CD14-positive monocyte (primary cell): ENCODE data around the gene MYO7A. TPM values are rescaled to one million over a fixed set of nuclear protein-coding genes. Genes with fewer than 3 reads are reported as not detected.

Experiments
- DNase-seq, 3 donors: peaks; one replicate each; pipeline ENCODE4 v3.0.0-alpha.2; 2011 to 2022
- H2AFZ ChIP-seq: 2 replicates; pipeline ENCODE4 v1.6.0; 2012; ENCODE audit warnings: mild to moderate bottlenecking, low read depth, low read length, inconsistent platforms; ENCODE audit not compliant: insufficient read depth, poor library complexity, severe bottlenecking
- H3K27ac ChIP-seq, 2 donors: 1 replicate in 1 of 2; 2 replicates in 1 of 2; pipeline ENCODE4 v1.5.1; 2012 to 2013; ENCODE audit warnings: low read length in 2 of 2, control low read depth in 1 of 2, inconsistent platforms in 1 of 2, low read depth in 1 of 2, mild to moderate bottlenecking in 1 of 2
- H3K27me3 ChIP-seq, 2 donors: one replicate each; pipeline versions ENCODE4 v1.6.0 to v1.6.1; 2011 to 2013; ENCODE audit warnings: low read length in 2 of 2; ENCODE audit not compliant: control insufficient read depth in 2 of 2, insufficient read depth in 2 of 2
- H3K36me3 ChIP-seq, 2 donors: replicated peaks in 1 of 2; 1 replicate in 1 of 2; 2 replicates in 1 of 2; pipeline versions ENCODE4 v1.5.1 to v1.6.1; 2012 to 2013; ENCODE audit warnings: low read length in 2 of 2, control low read depth in 1 of 2, inconsistent platforms in 1 of 2, mild to moderate bottlenecking in 1 of 2; ENCODE audit not compliant: insufficient read depth in 2 of 2, control insufficient read depth in 1 of 2
- H3K4me1 ChIP-seq, 2 donors: 1 replicate in 1 of 2; 2 replicates in 1 of 2; pipeline versions ENCODE4 v1.5.1 to v1.6.1; 2012 to 2013; ENCODE audit warnings: low read length in 2 of 2, control low read depth in 1 of 2, inconsistent platforms in 1 of 2, mild to moderate bottlenecking in 1 of 2, moderate library complexity in 1 of 2; ENCODE audit not compliant: insufficient read depth in 2 of 2, control insufficient read depth in 1 of 2
- H3K4me2 ChIP-seq: replicated peaks from 2 replicates; pipeline ENCODE3; 2012; ENCODE audit warnings: low read length, moderate library complexity, mild to moderate bottlenecking; ENCODE audit not compliant: poor library complexity, severe bottlenecking; ENCODE audit errors: extremely low read depth
- H3K4me3 ChIP-seq, 3 experiments: fragments of 200-600 bp in 1 of 3; sonication (generic) in 1 of 3; replicated peaks in 1 of 3; 1 replicate in 2 of 3; 2 replicates in 1 of 3; pipeline ENCODE4 v1.5.1; 2011 to 2013; ENCODE audit warnings: low read length in 3 of 3, mild to moderate bottlenecking in 3 of 3, control low read depth in 2 of 3, low read depth in 2 of 3, inconsistent platforms in 1 of 3, moderate library complexity in 1 of 3
- H3K79me2 ChIP-seq: 2 replicates; pipeline ENCODE4 v1.6.0; 2012; ENCODE audit warnings: mild to moderate bottlenecking, control low read depth, inconsistent platforms, low read length, moderate library complexity; ENCODE audit not compliant: insufficient read depth
- H3K9ac ChIP-seq: 2 replicates; pipeline ENCODE4 v1.6.0; 2017; ENCODE audit warnings: low read length, mild to moderate bottlenecking; ENCODE audit not compliant: insufficient read depth, poor library complexity, severe bottlenecking
- H3K9me3 ChIP-seq, 2 donors: replicated peaks in 1 of 2; 1 replicate in 1 of 2; 2 replicates in 1 of 2; pipeline versions ENCODE4 v1.5.1 to v1.6.1; 2012 to 2013; ENCODE audit warnings: low read length in 2 of 2, control low read depth in 1 of 2; ENCODE audit not compliant: control insufficient read depth in 1 of 2, insufficient read depth in 1 of 2
- H4K20me1 ChIP-seq: 2 replicates; pipeline ENCODE4 v1.6.0; 2012; ENCODE audit warnings: mild to moderate bottlenecking, low read length, control low read depth, moderate library complexity; ENCODE audit not compliant: insufficient read depth
- H3K27ac Mint-ChIP-seq, 7 donors: one replicate each; pipeline ENCODE4 v1.8.0; 2020; ENCODE audit warnings: mild to moderate bottlenecking in 7 of 7, mixed read lengths in 7 of 7, moderate library complexity in 6 of 7, inconsistent platforms in 2 of 7
- H3K27me3 Mint-ChIP-seq, 3 donors: one replicate each; pipeline ENCODE4 v1.8.0; 2021 to 2022; ENCODE audit warnings: low read depth in 3 of 3, mild to moderate bottlenecking in 3 of 3, mixed read lengths in 3 of 3, moderate library complexity in 3 of 3, inconsistent platforms in 1 of 3
- H3K36me3 Mint-ChIP-seq, 2 donors: one replicate each; pipeline ENCODE4 v1.8.0; 2020; ENCODE audit warnings: mixed read lengths in 2 of 2, inconsistent platforms in 1 of 2, mild to moderate bottlenecking in 1 of 2
- H3K4me1 Mint-ChIP-seq: one replicate; pipeline ENCODE4 v1.8.0; 2020; ENCODE audit warnings: mild to moderate bottlenecking, mixed read lengths
- H3K4me3 Mint-ChIP-seq, 2 donors: one replicate each; pipeline ENCODE4 v1.8.0; 2020; ENCODE audit warnings: mild to moderate bottlenecking in 2 of 2, mixed read lengths in 2 of 2, moderate library complexity in 1 of 2
- H3K9me3 Mint-ChIP-seq, 7 donors: one replicate each; pipeline ENCODE4 v1.8.0; 2020 to 2022; ENCODE audit warnings: mixed read lengths in 7 of 7, mild to moderate bottlenecking in 6 of 7, moderate library complexity in 6 of 7, inconsistent platforms in 2 of 7
- WGBS: methylation state at CpG from one replicate; pipeline ENCODE4 v1.1.5; 2013; ENCODE audit warnings: missing lambda C conversion rate; ENCODE audit not compliant: insufficient coverage; 5-methylcytosine and 5-hydroxymethylcytosine counted together
- intact Hi-C, 2 donors: fragments of 100-400 bp; cut with micrococcal nuclease; formaldehyde crosslinking; loops; one replicate each; pipeline versions ENCODE4 v1.15.0 to v1.15.1; 2023
- polyA plus RNA-seq, 3 donors: library from polyadenylated mRNA; depleted of rRNA in 1 of 3; unstranded in 2 of 3; stranded (reverse) in 1 of 3; fragments of 300-500 nt in 2 of 3; fragments of >200 nt in 1 of 3; fragmentation: Illumina TruSeq in 2 of 3; gene quantifications; 1 replicate in 2 of 3; 2 replicates in 1 of 3; pipeline ENCODE4 v1.2.3, GENCODE V29; 2012 to 2021
- TF ChIP-seq, protein P1 (sequence below): fragments of 200-600 bp; IDR thresholded peaks from one replicate; pipeline ENCODE4 v1.8.0; 2022; ENCODE audit warnings: antibody characterized with exemption, mild to moderate bottlenecking

MYO7A gene
- polyA plus RNA-seq, 3 donors = 3.5 to 7.8 (median 3.6) TPM

DNA sequence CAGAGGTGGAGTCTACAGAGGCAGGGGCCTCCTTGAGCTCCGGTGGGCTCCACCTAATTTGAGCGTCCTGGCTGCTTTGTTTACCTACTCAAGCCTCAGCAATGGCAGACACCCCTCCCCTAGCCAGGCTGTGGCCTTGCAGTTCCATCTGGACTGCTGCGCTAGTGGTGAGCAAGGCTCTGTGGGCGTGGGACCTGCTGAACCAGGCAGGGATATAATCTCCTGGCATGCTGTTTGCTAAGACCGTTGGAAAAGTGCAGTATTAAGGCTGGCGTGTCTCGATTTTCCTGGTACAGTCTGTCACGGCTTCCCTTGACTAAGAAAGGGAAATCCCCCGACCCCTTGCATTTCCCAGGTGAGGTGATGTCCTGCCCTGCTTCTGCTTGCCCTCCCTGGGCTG is 95.8 kb downstream of the MYO7A start:
- intact Hi-C loops = no loop called here
- Histone ChIP-seq H3K9ac (no peak overlapping the region), H3K27ac (no peak overlapping the region), H3K4me3 (no peak overlapping the region), H2AFZ (no peak overlapping the region), H3K79me2 (no peaks in the 10 kb centered on the region), H3K4me2 (no peak overlapping the region), H3K27me3 (no peaks in the 10 kb centered on the region), H3K4me1 (no peaks in the 10 kb centered on the region), H3K9me3 (no peaks in the 10 kb centered on the region), H4K20me1 (no peaks in the 10 kb centered on the region), H3K36me3 (no peaks in the 10 kb centered on the region)
- Mint-ChIP-seq H3K36me3 (peaks cover 5 to 9% of the 10 kb centered on the region in 2 donors), H3K4me1 (no peaks in the 10 kb centered on the region), H3K9me3 (peaks cover 0 to 17% (median 7%) of the 10 kb centered on the region in 7 donors), H3K4me3 (no peak overlapping the region), H3K27ac (no peak overlapping the region), H3K27me3 (peaks cover 0 to 9% (median 9%) of the 10 kb centered on the region in 3 donors)
- WGBS = 97% methylated on average over 9 of the region's 9 CpGs
- TF ChIP-seq, protein P1, sequence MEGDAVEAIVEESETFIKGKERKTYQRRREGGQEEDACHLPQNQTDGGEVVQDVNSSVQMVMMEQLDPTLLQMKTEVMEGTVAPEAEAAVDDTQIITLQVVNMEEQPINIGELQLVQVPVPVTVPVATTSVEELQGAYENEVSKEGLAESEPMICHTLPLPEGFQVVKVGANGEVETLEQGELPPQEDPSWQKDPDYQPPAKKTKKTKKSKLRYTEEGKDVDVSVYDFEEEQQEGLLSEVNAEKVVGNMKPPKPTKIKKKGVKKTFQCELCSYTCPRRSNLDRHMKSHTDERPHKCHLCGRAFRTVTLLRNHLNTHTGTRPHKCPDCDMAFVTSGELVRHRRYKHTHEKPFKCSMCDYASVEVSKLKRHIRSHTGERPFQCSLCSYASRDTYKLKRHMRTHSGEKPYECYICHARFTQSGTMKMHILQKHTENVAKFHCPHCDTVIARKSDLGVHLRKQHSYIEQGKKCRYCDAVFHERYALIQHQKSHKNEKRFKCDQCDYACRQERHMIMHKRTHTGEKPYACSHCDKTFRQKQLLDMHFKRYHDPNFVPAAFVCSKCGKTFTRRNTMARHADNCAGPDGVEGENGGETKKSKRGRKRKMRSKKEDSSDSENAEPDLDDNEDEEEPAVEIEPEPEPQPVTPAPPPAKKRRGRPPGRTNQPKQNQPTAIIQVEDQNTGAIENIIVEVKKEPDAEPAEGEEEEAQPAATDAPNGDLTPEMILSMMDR = no peak
- no peak for DNase-seq

DNA sequence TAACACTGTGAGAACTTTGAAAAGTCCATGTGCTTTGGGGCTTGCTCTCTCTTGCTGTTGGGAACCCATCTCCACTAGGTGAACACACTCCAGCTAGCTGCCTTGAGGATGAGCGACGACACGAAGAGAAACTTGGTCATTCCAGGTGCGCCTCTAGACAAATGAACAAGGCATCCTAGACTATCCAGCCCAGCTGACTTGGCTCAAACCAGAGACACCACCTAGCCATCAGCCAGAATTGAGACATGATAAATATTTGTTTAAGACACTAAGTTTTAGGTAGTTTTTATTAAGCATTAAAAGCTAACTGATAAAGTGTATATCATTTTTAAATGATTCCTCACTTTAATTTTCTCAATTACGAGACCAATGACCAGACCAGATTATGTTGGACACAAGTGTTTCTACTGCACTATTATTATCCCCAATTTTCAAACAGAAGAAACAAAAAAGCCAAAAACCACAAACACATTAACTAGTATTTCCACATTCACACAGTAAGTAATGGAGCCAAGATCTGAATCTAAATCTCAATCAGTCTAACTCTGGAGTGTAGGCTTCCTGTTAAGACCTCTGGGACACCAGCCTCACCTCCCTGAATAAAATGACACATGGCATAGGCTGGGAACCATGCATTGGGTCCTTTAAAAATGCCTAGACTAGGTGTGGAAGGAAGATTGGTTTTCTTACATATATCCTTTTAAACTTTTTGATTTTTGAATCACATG is 103.0 kb downstream of the MYO7A start:
- H3K36me3 Mint-ChIP-seq = no peaks in the 10 kb centered on the region
- no peaks in the 10 kb centered on the region for H3K36me3 ChIP-seq
- 100% methylated on average over 2 of the region's 5 CpGs for WGBS

More for the DNA sequence above, 103.0 kb downstream of the MYO7A start:
- TF ChIP-seq, protein P1 = no peak
- H3K4me3 ChIP-seq = no peak overlapping the region
- H3K4me3 Mint-ChIP-seq = no peak overlapping the region
- H4K20me1 ChIP-seq = no peaks in the 10 kb centered on the region
- no peaks in the 10 kb centered on the region for H3K27me3 ChIP-seq
- H3K27ac Mint-ChIP-seq = no peak overlapping the region
- peaks cover 0 to 4% (median 3%) of the 10 kb centered on the region in 7 donors for H3K9me3 Mint-ChIP-seq
- no peak overlapping the region for H2AFZ ChIP-seq
- no peaks in the 10 kb centered on the region for H3K4me1 Mint-ChIP-seq
- no peaks in the 10 kb centered on the region for H3K4me1 ChIP-seq
- H3K79me2 ChIP-seq = no peaks in the 10 kb centered on the region
- H3K9ac ChIP-seq = no peak overlapping the region
- H3K9me3 ChIP-seq = no peaks in the 10 kb centered on the region
- DNase-seq = no peak
- intact Hi-C loops = no loop called here
- no peak overlapping the region for H3K4me2 ChIP-seq
- H3K27ac ChIP-seq = no peak overlapping the region
- peaks cover 0 to 2% (median 0%) of the 10 kb centered on the region in 3 donors for H3K27me3 Mint-ChIP-seq
